GM12864 (cell line): ENCODE measurements around the gene GLT6D1.

Experiments used
- DNase-seq: peaks from one replicate; pipeline ENCODE4 v3.0.0-alpha.2; 2011; ENCODE audit warnings: low read depth
- H3K4me3 ChIP-seq: 2 replicates; pipeline ENCODE4 v1.5.1; 2011; ENCODE audit warnings: mild to moderate bottlenecking, low read depth, low read length, control low read depth
- CTCF ChIP-seq: IDR thresholded peaks from 2 replicates; pipeline ENCODE4 v1.5.1; 2011; ENCODE audit warnings: low read depth, mild to moderate bottlenecking, moderate library complexity, low read length, control low read depth, inconsistent platforms; ENCODE audit errors: missing control alignments

The GLT6D1 gene

GRCh38 chr9:135639196-135639595, at the start of gene GLT6D1:
Gene GLT6D1, minus strand, starts transcription at chr9:135639540. Its CDS starts 353 bp downstream, at chr9:135639187.
- no peak within 1 kb of the TSS for H3K4me3 ChIP-seq
- no peak for TF ChIP-seq CTCF
- no peak for DNase-seq

GRCh38 chr9:135689011-135689410, 49.7 kb upstream of the GLT6D1 start:
- no peak for DNase-seq
- no peak for TF ChIP-seq CTCF
- no peak overlapping the region for H3K4me3 ChIP-seq

GRCh38 chr9:135687216-135687615, 47.9 kb upstream of the GLT6D1 start:
- no peak for DNase-seq
- TF ChIP-seq CTCF: no peak
- H3K4me3 ChIP-seq: no peak overlapping the region

- no peak overlapping the region for H3K4me3 ChIP-seq
- TF ChIP-seq CTCF: no peak
- no peak for DNase-seq
These were observed 45.4 kb upstream of the GLT6D1 start for GRCh38 chr9:135684691-135685090.

GRCh38 chr9:135683401-135684034, 44.2 kb upstream of the GLT6D1 start:
- no peak overlapping the region for H3K4me3 ChIP-seq
- TF ChIP-seq CTCF: no peak
- no peak for DNase-seq

GRCh38 chr9:135681161-135681560, 41.8 kb upstream of the GLT6D1 start:
- no peak overlapping the region for H3K4me3 ChIP-seq
- TF ChIP-seq CTCF: no peak
- DNase-seq: no peak

GRCh38 chr9:135680056-135680455, 40.7 kb upstream of the GLT6D1 start:
- DNase-seq: no peak
- TF ChIP-seq CTCF: no peak
- H3K4me3 ChIP-seq: no peak overlapping the region
